NOMO-1 treated with DMSO at 0.1 percent for 48 hours (cell line): ENCODE data around the gene PIEZO2.
"Not testable (repeated sequence)": the region's sequence is repeated elsewhere in the genome, so short reads cannot be mapped to it uniquely, and the experiment has no call there.

ENCODE experiments used
- DNase-seq: peaks from one replicate; lab custom pipeline; 2025; ENCODE audit not compliant: unreplicated experiment; lab: John Stamatoyannopoulos, UW

PIEZO2 gene

GRCh38 chr18:11150271-11150615, 874 bp upstream of the PIEZO2 start:
- DNase-seq: no peak

GRCh38 chr18:11148680-11149440, 509 bp downstream of the PIEZO2 start:
- no peak for DNase-seq

GRCh38 chr18:11147962-11148679, 1.2 kb downstream of the PIEZO2 start:
- DNase-seq: no peak

GRCh38 chr18:11147371-11147951, 1.9 kb downstream of the PIEZO2 start:
- no peak for DNase-seq

GRCh38 chr18:11146947-11147345, 2.4 kb downstream of the PIEZO2 start:
- no peak for DNase-seq

GRCh38 chr18:11146238-11146946, 3.0 kb downstream of the PIEZO2 start:
- DNase-seq: no peak

- no peak for DNase-seq
Measured at GRCh38 chr18:11145413-11146191, 3.8 kb downstream of the PIEZO2 start.

- DNase-seq: no peak
Measured at GRCh38 chr18:11137400-11137799, 12.0 kb downstream of the PIEZO2 start.

- no peak for DNase-seq
Measured at GRCh38 chr18:11136241-11136640, 13.1 kb downstream of the PIEZO2 start.

- DNase-seq: no peak
Measured at GRCh38 chr18:11134940-11135339, 14.4 kb downstream of the PIEZO2 start.

- not testable (repeated sequence) for DNase-seq
Measured at GRCh38 chr18:11129059-11129458, 20.3 kb downstream of the PIEZO2 start.

- no peak for DNase-seq
Measured at GRCh38 chr18:11125492-11126315, 23.7 kb downstream of the PIEZO2 start.

- no peak for DNase-seq
Measured at GRCh38 chr18:11124054-11124453, 25.3 kb downstream of the PIEZO2 start.

GRCh38 chr18:11121443-11121849, 27.9 kb downstream of the PIEZO2 start:
- no peak for DNase-seq

GRCh38 chr18:11119959-11120587, 29.3 kb downstream of the PIEZO2 start:
- DNase-seq: no peak

- no peak for DNase-seq
Measured at GRCh38 chr18:11119550-11119949, 29.8 kb downstream of the PIEZO2 start.

- no peak for DNase-seq
Measured at GRCh38 chr18:11118051-11118766, 31.2 kb downstream of the PIEZO2 start.

GRCh38 chr18:11115276-11115675, 34.1 kb downstream of the PIEZO2 start:
- DNase-seq: no peak

- no peak for DNase-seq
Measured at GRCh38 chr18:11114653-11115052, 34.7 kb downstream of the PIEZO2 start.
